HepG2 (cell line): ENCODE measurements around the gene ATXN7L3. TPM values are rescaled to one million over a fixed set of nuclear protein-coding genes. Genes with fewer than 3 reads are reported as not detected.

Source experiments
- ATF3 ChIP-seq: sonication (generic); formaldehyde crosslinking; IDR thresholded peaks from 2 replicates; pipeline ENCODE4 v1.4.0; 2020; ENCODE audit warnings: missing genetic modification reagents
- GTF2F1 ChIP-seq: fragments of 150-350 bp; IDR thresholded peaks from 2 replicates; pipeline ENCODE4 v1.6.1; 2014; ENCODE audit warnings: low read length
- HNRNPUL1 ChIP-seq: fragments of 200-400 bp; formaldehyde crosslinking; IDR thresholded peaks from 2 replicates; pipeline ENCODE4 v1.6.1; 2017; ENCODE audit warnings: low read depth, mild to moderate bottlenecking, low read length, moderate library complexity
- JUN ChIP-seq: sonication (generic); formaldehyde crosslinking; IDR thresholded peaks from 2 replicates; pipeline ENCODE4 v1.4.0; 2020; ENCODE audit warnings: mild to moderate bottlenecking, missing genetic modification reagents
- KIAA2018 ChIP-seq: sonication (generic); formaldehyde crosslinking; IDR thresholded peaks from 2 replicates; pipeline ENCODE4 v1.5.0; 2020; ENCODE audit warnings: mild to moderate bottlenecking, missing genetic modification reagents, borderline replicate concordance
- MIER2 ChIP-seq: IDR thresholded peaks from 2 replicates; pipeline ENCODE4 v1.6.1; 2016; ENCODE audit warnings: missing biosample characterization, missing genetic modification reagents
- MXD1 ChIP-seq: sonication (generic); formaldehyde crosslinking; IDR thresholded peaks from 2 replicates; pipeline ENCODE4 v1.4.0; 2020; ENCODE audit warnings: mild to moderate bottlenecking, missing genetic modification reagents
- MYPOP ChIP-seq: sonication (generic); formaldehyde crosslinking; IDR thresholded peaks from 2 replicates; pipeline ENCODE4 v1.8.1; 2023; ENCODE audit warnings: mild to moderate bottlenecking, moderate library complexity, missing genetic modification reagents
- ZKSCAN5 ChIP-seq: sonication (generic); formaldehyde crosslinking; IDR thresholded peaks from 2 replicates; pipeline ENCODE4 v1.5.1; 2020; ENCODE audit warnings: mild to moderate bottlenecking, missing genetic modification reagents
- ZMYM3 ChIP-seq: sonication (generic); formaldehyde crosslinking; IDR thresholded peaks from 2 replicates; pipeline ENCODE4 v1.5.1; 2020; ENCODE audit warnings: mild to moderate bottlenecking, missing genetic modification reagents
- ZNF235 ChIP-seq: sonication (generic); formaldehyde crosslinking; IDR thresholded peaks from 2 replicates; pipeline ENCODE4 v1.8.1; 2023; ENCODE audit warnings: mild to moderate bottlenecking, missing genetic modification reagents, borderline replicate concordance
- ZNF546 ChIP-seq: sonication (generic); formaldehyde crosslinking; conservative IDR thresholded peaks from 2 replicates; pipeline ENCODE4 v1.8.1; 2023; ENCODE audit warnings: mild to moderate bottlenecking, missing genetic modification reagents
- ZNF557 ChIP-seq: sonication (generic); formaldehyde crosslinking; IDR thresholded peaks from 2 replicates; pipeline ENCODE4 v1.4.0; 2020; ENCODE audit warnings: missing genetic modification reagents
- ZNF605 ChIP-seq: sonication (generic); formaldehyde crosslinking; IDR thresholded peaks from 2 replicates; pipeline ENCODE4 v1.8.0; 2022; ENCODE audit warnings: mild to moderate bottlenecking, missing genetic modification reagents
- ZNF639 ChIP-seq: conservative IDR thresholded peaks from 2 replicates; pipeline ENCODE4 v1.6.1; 2018; ENCODE audit warnings: missing genetic modification reagents
- ZNF724P ChIP-seq: sonication (generic); formaldehyde crosslinking; IDR thresholded peaks from 2 replicates; pipeline ENCODE4 v1.8.0; 2022; ENCODE audit warnings: missing genetic modification reagents, borderline replicate concordance
- ZNF816 ChIP-seq: sonication (generic); formaldehyde crosslinking; IDR thresholded peaks from 2 replicates; pipeline ENCODE4 v1.8.0; 2022; ENCODE audit warnings: missing genetic modification reagents, mild to moderate bottlenecking, borderline replicate concordance
- polyA plus RNA-seq, 8 experiments: library from polyadenylated mRNA; depleted of rRNA in 3 of 8; stranded (reverse) in 7 of 8; unstranded in 1 of 8; fragments of >200 nt; fragmentation: Illumina TruSeq in 4 of 8; extraction: Trizol in 4 of 8; gene quantifications; 2 replicates each; pipeline versions ENCODE4 v1.2.1 to v1.2.3, GENCODE V29; 2011 to 2016; ENCODE audit warnings: low read depth in 4 of 8, missing spikeins in 1 of 8, mixed read lengths in 1 of 8; ENCODE audit not compliant: insufficient read depth in 1 of 8
- total RNA-seq, 5 experiments: library from RNA; depleted of rRNA; stranded (reverse); fragments of >200 nt; fragmentation: Illumina TruSeq; extraction: Trizol; gene quantifications; 2 replicates each; pipeline ENCODE4 v1.2.3, GENCODE V29; 2016; ENCODE audit warnings: low read depth in 1 of 5

The ATXN7L3 gene
- total and polyA plus RNA-seq, 2 of the 13 experiments (the other 11 are each of a cell fraction or from before 2014, with no cell fraction given), result 44.5 to 59.1 TPM

- TF ChIP-seq KIAA2018 (CRISPR knock-in tag), result no peak
- no peak for TF ChIP-seq ZNF724P (CRISPR knock-in tag)
- TF ChIP-seq HNRNPUL1, result no peak
- no peak for TF ChIP-seq MXD1 (CRISPR knock-in tag)
- TF ChIP-seq ZNF557, result no peak
- TF ChIP-seq GTF2F1, result no peak
- TF ChIP-seq ZMYM3, result no peak
- TF ChIP-seq MYPOP (CRISPR knock-in tag), result peak; percentile 59
- no peak for TF ChIP-seq ZNF546 (CRISPR knock-in tag)
- TF ChIP-seq ATF3, result no peak
- no peak for TF ChIP-seq ZNF235 (CRISPR knock-in tag)
- no peak for TF ChIP-seq JUN
- TF ChIP-seq ZKSCAN5 (CRISPR knock-in tag), result no peak
- TF ChIP-seq MIER2 (CRISPR knock-in tag), result no peak
- TF ChIP-seq ZNF605, result peak; percentile 27; the same call in 1 of the 2 replicates
- TF ChIP-seq ZNF639 (CRISPR knock-in tag), result no peak
- TF ChIP-seq ZNF816 (CRISPR knock-in tag), result no peak
Measured at GRCh38 chr17:44220213-44221083, 20.8 kb upstream of the ATXN7L3 start (continued).
